CD4-positive, alpha-beta T cell treated with Interleukin-15 for 4 hours (primary cell): ENCODE results near the gene PODXL.
"Not testable (repeated sequence)": the region's sequence is repeated elsewhere in the genome, so short reads cannot be mapped to it uniquely, and the experiment has no call there.

ENCODE experiments used
- DNase-seq: peaks from one replicate; pipeline ENCODE4 v3.0.0-alpha.2; 2020; ENCODE audit warnings: low spot score

Gene PODXL

GRCh38 chr7:131493081-131493480 is 63.3 kb downstream of the PODXL start:
- no peak for DNase-seq

GRCh38 chr7:131489881-131490280 is 66.5 kb downstream of the PODXL start:
- no peak for DNase-seq

GRCh38 chr7:131489196-131489595 is 67.2 kb downstream of the PODXL start:
- no peak for DNase-seq

- no peak for DNase-seq
Observed at GRCh38 chr7:131488361-131488760, 68.1 kb downstream of the PODXL start.

- DNase-seq, result no peak
Observed at GRCh38 chr7:131487217-131487616, 69.2 kb downstream of the PODXL start.

- DNase-seq, result no peak
Observed at GRCh38 chr7:131486346-131486745, 70.1 kb downstream of the PODXL start.

GRCh38 chr7:131483586-131483985 is 72.8 kb downstream of the PODXL start:
- DNase-seq, result no peak

GRCh38 chr7:131482800-131483199 is 73.6 kb downstream of the PODXL start:
- no peak for DNase-seq

- DNase-seq, result no peak
Observed at GRCh38 chr7:131480384-131481315, 75.8 kb downstream of the PODXL start.

GRCh38 chr7:131476740-131477139 is 79.7 kb downstream of the PODXL start:
- DNase-seq, result no peak

- DNase-seq, result no peak
Observed at GRCh38 chr7:131471250-131472004, 85.0 kb downstream of the PODXL start.

GRCh38 chr7:131467788-131468187 is 88.6 kb downstream of the PODXL start:
- DNase-seq, result no peak

- DNase-seq, result no peak
Observed at GRCh38 chr7:131466735-131467365, 89.6 kb downstream of the PODXL start.

GRCh38 chr7:131462715-131463114 is 93.7 kb downstream of the PODXL start:
- DNase-seq, result not testable (repeated sequence)

- DNase-seq, result no peak
Observed at GRCh38 chr7:131462059-131462458, 94.4 kb downstream of the PODXL start.

- no peak for DNase-seq
Observed at GRCh38 chr7:131459256-131459655, 97.2 kb downstream of the PODXL start.

GRCh38 chr7:131456338-131456737 is 100.1 kb downstream of the PODXL start:
- no peak for DNase-seq

- no peak for DNase-seq
Observed at GRCh38 chr7:131455546-131455945, 100.9 kb downstream of the PODXL start.

GRCh38 chr7:131455001-131455400 is 101.4 kb downstream of the PODXL start:
- DNase-seq, result no peak

- no peak for DNase-seq
Observed at GRCh38 chr7:131454498-131454897, 101.9 kb downstream of the PODXL start.
